SH-SY5Y (cell line): ENCODE data around the gene STEEP1.

ENCODE experiments used
- GATA2 ChIP-seq: IDR thresholded peaks from 2 replicates; pipeline ENCODE4 v1.6.1; 2011; ENCODE audit warnings: mild to moderate bottlenecking, low read depth, low read length
- GATA3 ChIP-seq: IDR thresholded peaks from 2 replicates; pipeline ENCODE4 v1.6.1; 2011; ENCODE audit warnings: low read depth, mild to moderate bottlenecking, low read length, moderate library complexity

DNA sequence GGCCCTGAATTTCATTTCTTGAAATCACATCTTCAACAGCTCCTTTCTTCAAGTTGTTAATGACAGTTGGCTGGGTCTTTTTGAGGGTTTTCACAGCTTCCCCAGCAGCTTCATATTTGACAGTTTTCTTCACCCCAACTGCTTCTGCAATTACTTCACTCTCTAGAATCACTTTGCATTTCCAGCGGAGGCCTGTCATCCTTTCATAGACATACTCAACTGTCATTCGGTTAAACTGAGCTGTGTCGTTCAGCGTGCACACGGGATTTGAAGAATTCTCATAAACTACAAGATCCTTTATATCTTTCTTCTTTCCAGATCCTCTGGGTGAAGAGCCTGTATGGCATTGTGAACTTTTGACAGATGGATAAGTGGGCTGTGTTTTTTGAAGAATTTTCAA is 24.6 kb upstream of the STEEP1 start:
- no peak for TF ChIP-seq GATA2
- no peak for TF ChIP-seq GATA3
